MCF 10A (cell line): ENCODE data around the gene ROR1. TPM values are rescaled to one million over a fixed set of nuclear protein-coding genes. Genes with fewer than 3 reads are reported as not detected.

Source experiments
- BruUV-seq: library from RNA; stranded (reverse); fragments of 400-500 nt; replicated peaks from 2 replicates; lab custom pipeline; 2021; lab: Mats Ljungman, UMichigan
- CTCF ChIA-PET: fragments of 300-600 bp; sonication (Branson Sonifier 250); formaldehyde crosslinking; extraction: SDS; loops from one replicate; lab custom pipeline; 2021; ENCODE audit warnings: antibody characterized with exemption, inconsistent platforms; lab: Yijun Ruan, JAX
- POLR2A ChIA-PET: fragments of 300-600, 350-650 bp; sonication (Branson Sonifier 250); formaldehyde crosslinking; extraction: SDS; loops from one replicate; lab custom pipeline; 2020; ENCODE audit warnings: antibody characterized with exemption, inconsistent platforms; lab: Yijun Ruan, JAX
- DNase-seq: peaks from one replicate; pipeline ENCODE4 v3.0.0-alpha.2; 2018; ENCODE audit not compliant: unreplicated experiment
- H3K27ac Mint-ChIP-seq: one replicate; pipeline ENCODE4 v1.8.0; 2022; ENCODE audit warnings: mild to moderate bottlenecking, low read depth, mixed read lengths; ENCODE audit not compliant: unreplicated experiment
- H3K27me3 Mint-ChIP-seq: one replicate; pipeline ENCODE4 v1.8.0; 2022; ENCODE audit warnings: mixed read lengths; ENCODE audit not compliant: insufficient read depth, unreplicated experiment
- H3K36me3 Mint-ChIP-seq: one replicate; pipeline ENCODE4 v1.8.0; 2022; ENCODE audit warnings: mild to moderate bottlenecking, moderate library complexity, mixed read lengths; ENCODE audit not compliant: insufficient read depth, unreplicated experiment
- H3K4me1 Mint-ChIP-seq: one replicate; pipeline ENCODE4 v1.8.0; 2022; ENCODE audit warnings: mixed read lengths; ENCODE audit not compliant: insufficient read depth, unreplicated experiment
- H3K4me3 Mint-ChIP-seq: one replicate; pipeline ENCODE4 v1.8.0; 2022; ENCODE audit warnings: mild to moderate bottlenecking, moderate library complexity, mixed read lengths; ENCODE audit not compliant: unreplicated experiment
- H3K9me3 Mint-ChIP-seq: one replicate; pipeline ENCODE4 v1.8.0; 2022; ENCODE audit warnings: mixed read lengths; ENCODE audit not compliant: unreplicated experiment
- intact Hi-C: fragments of 100-400 bp; cut with micrococcal nuclease; formaldehyde crosslinking; loops from 2 replicates; pipeline ENCODE4 v1.14.1; 2022
- total RNA-seq: library from RNA; stranded (reverse); gene quantifications from 2 replicates; pipeline ENCODE4 v1.2.3, GENCODE V29; 2022
- TF ChIP-seq, protein P1 (sequence below): fragments of 200-600 bp; IDR thresholded peaks from one replicate; pipeline ENCODE4 v1.8.0; 2022; ENCODE audit warnings: antibody characterized with exemption, mild to moderate bottlenecking; ENCODE audit not compliant: unreplicated experiment

ROR1 gene
- total RNA-seq, 1 experiment from 2014 or later = 4.6 TPM

DNA sequence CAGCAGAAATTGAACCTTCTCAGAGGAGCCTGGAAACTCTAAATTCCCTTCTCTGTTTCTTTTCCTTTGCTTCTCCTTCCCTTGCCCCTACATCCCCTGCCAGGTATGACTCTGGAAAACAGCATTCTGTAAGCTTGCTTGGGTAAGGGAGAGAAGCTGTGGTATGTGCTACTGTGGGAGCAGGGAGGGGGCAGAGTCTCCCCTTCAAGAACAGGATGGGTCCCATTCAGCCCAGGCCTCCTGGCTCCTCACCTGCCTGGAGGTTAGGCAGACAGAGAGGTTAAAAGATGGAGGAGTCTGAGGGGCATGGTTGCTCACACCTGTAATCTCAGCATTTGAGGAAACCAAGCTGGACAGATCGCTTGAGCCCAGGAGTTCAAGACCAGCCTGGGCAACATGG, 389.0 kb downstream of the ROR1 start:
- intact Hi-C loops = loop anchor here (5.0 kb wide), 1 partner anchor 546 kb away; no protein-coding TSS in a partner anchor
- no TSS peak for BruUV-seq
- TF ChIP-seq, protein P1, sequence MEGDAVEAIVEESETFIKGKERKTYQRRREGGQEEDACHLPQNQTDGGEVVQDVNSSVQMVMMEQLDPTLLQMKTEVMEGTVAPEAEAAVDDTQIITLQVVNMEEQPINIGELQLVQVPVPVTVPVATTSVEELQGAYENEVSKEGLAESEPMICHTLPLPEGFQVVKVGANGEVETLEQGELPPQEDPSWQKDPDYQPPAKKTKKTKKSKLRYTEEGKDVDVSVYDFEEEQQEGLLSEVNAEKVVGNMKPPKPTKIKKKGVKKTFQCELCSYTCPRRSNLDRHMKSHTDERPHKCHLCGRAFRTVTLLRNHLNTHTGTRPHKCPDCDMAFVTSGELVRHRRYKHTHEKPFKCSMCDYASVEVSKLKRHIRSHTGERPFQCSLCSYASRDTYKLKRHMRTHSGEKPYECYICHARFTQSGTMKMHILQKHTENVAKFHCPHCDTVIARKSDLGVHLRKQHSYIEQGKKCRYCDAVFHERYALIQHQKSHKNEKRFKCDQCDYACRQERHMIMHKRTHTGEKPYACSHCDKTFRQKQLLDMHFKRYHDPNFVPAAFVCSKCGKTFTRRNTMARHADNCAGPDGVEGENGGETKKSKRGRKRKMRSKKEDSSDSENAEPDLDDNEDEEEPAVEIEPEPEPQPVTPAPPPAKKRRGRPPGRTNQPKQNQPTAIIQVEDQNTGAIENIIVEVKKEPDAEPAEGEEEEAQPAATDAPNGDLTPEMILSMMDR = no peak
- POLR2A ChIA-PET = no interaction called here
- no peaks in the 10 kb centered on the region for H3K9me3 Mint-ChIP-seq
- H3K4me1 Mint-ChIP-seq = no peaks in the 10 kb centered on the region
- DNase-seq = no peak
- CTCF ChIA-PET = interaction anchor here (0.6 to 4.2 kb wide), 11 partner anchors 19 to 540 kb away, joined by 3 to 35 read pairs (median 3); no protein-coding TSS in a partner anchor
- H3K4me3 Mint-ChIP-seq = no peak overlapping the region
- no peak overlapping the region for H3K27ac Mint-ChIP-seq
- no peaks in the 10 kb centered on the region for H3K27me3 Mint-ChIP-seq
- H3K36me3 Mint-ChIP-seq = peaks cover 6% of the 10 kb centered on the region

DNA sequence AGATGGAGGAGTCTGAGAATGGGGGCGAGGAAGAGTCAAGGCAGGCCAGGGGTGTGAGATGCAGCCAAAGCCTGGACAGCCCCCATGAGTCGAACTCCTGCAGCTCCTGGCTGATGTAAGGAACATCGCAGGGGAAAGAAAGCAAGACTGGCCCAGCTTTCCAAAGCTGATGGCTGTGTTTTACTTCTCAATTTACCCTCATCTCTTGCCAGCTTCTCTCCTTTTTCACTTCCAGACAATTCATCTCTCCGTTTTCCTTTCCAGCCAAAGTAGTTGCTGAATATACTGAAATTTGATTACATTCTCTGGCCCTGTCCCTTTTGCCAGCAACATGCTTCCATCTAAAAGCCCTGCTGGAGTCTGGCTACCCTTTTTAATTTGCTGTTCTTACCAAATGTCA, 389.6 kb downstream of the ROR1 start:
- no TSS peak for BruUV-seq
- intact Hi-C loops = loop anchor here (5.0 kb wide), 1 partner anchor 546 kb away; no protein-coding TSS in a partner anchor
- TF ChIP-seq, protein P1 = no peak
- Mint-ChIP-seq H3K9me3 (no peaks in the 10 kb centered on the region), H3K27ac (no peak overlapping the region), H3K4me3 (no peak overlapping the region), H3K27me3 (no peaks in the 10 kb centered on the region), H3K4me1 (no peaks in the 10 kb centered on the region), H3K36me3 (peaks cover 6% of the 10 kb centered on the region)
- no peak for DNase-seq
- ChIA-PET CTCF (interaction anchor here (0.6 to 4.2 kb wide), 18 partner anchors 13 to 541 kb away, joined by 3 to 35 read pairs (median 4); partner anchors contain the start of gene ROR1), POLR2A (interaction anchor here (0.5 to 0.7 kb wide), 4 partner anchors 12 to 449 kb away, joined by 3 read pairs; no protein-coding TSS in a partner anchor)

DNA sequence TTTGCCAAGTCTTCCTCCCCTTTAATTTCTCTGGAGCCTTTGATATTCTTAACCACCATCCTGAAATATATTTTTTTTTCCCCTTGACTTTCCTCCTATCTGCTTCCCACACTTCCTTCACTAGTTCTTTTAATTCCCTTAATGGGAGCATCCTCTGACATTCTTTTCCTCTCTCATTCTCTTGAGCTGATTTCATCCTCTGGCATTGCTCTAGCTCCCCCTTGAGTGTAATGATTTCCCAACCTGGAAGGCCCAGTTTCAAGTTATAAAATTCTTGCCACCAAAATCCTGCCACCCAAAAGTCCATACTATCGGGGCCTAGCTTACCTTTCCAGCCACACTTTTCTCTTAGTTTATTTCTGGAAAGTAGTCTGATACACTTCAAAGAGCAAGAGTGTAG, 390.2 kb downstream of the ROR1 start:
- DNase-seq = peak; percentile 30
- POLR2A ChIA-PET = interaction anchor here (0.5 to 1.3 kb wide), 4 partner anchors 18 to 547 kb away, joined by 3 read pairs; no protein-coding TSS in a partner anchor
- Mint-ChIP-seq H3K9me3 (no peaks in the 10 kb centered on the region), H3K4me3 (no peak overlapping the region), H3K4me1 (no peaks in the 10 kb centered on the region), H3K36me3 (peaks cover 4% of the 10 kb centered on the region), H3K27me3 (no peaks in the 10 kb centered on the region), H3K27ac (no peak overlapping the region)
- CTCF ChIA-PET = interaction anchor here (0.5 to 4.2 kb wide), 18 partner anchors 13 to 661 kb away, joined by 3 to 35 read pairs (median 5); partner anchors contain the start of gene ROR1
- TF ChIP-seq, protein P1 = peak; percentile 28
- intact Hi-C loops = loop anchor here (1.0 to 5.0 kb wide), 4 partner anchors 229 to 547 kb away; partner anchors contain the start of gene ROR1
- BruUV-seq = no TSS peak

DNA sequence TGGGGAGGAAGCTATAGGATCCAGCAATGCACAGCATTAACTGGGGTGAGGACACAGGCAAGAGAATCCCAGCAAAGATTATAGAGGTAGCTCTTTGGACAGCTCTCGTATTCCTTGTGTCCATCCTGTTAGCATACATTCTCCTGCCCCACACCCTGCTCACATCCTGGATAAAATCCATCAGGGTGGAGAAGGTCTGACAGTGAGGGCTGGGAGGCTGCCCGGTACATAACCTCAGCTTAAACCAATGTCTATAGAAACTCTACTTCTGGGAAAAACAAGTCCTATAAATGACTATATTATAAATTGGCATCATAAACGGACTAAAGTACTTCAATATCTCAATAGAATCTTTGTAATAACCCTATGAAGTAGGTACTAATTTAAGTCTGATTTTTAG, 392.8 kb downstream of the ROR1 start:
- Mint-ChIP-seq H3K9me3 (no peaks in the 10 kb centered on the region), H3K4me3 (no peak overlapping the region), H3K36me3 (peaks cover 6% of the 10 kb centered on the region), H3K27me3 (no peaks in the 10 kb centered on the region), H3K27ac (no peak overlapping the region), H3K4me1 (peaks cover 9% of the 10 kb centered on the region)
- BruUV-seq = no TSS peak
- CTCF ChIA-PET = interaction anchor here (1.0 to 4.2 kb wide), 6 partner anchors 29 to 492 kb away, joined by 3 to 35 read pairs (median 4); no protein-coding TSS in a partner anchor
- POLR2A ChIA-PET = interaction anchor here (1.8 kb wide), 1 partner anchor 16 kb away, joined by 5 read pairs; no protein-coding TSS in a partner anchor
- no peak for DNase-seq
- intact Hi-C loops = no loop called here
- TF ChIP-seq, protein P1 = no peak
